KMS-11 (cell line): ENCODE data around the gene NUP98.
A peak's percentile ranks its signal among the peaks of the same experiment; 100 is the strongest.
"Not testable (repeated sequence)": the region's sequence is repeated elsewhere in the genome, so short reads cannot be mapped to it uniquely, and the experiment has no call there.

Experiments
- H2AFZ ChIP-seq: fragments of 200-600 bp; sonication (generic); 2 replicates; pipeline ENCODE4 v1.6.1; 2016; ENCODE audit warnings: antibody characterized with exemption, mixed run types, low read depth
- H3K27ac ChIP-seq: fragments of 200-600 bp; sonication (generic); 2 replicates; pipeline ENCODE4 v1.6.1; 2016; ENCODE audit warnings: mild to moderate bottlenecking, mixed run types
- H3K27me3 ChIP-seq: fragments of 200-600 bp; sonication (generic); 2 replicates; pipeline ENCODE4 v1.6.1; 2017; ENCODE audit warnings: mild to moderate bottlenecking, low read depth, mixed run types, moderate library complexity; ENCODE audit not compliant: insufficient read depth
- H3K36me3 ChIP-seq: fragments of 200-600 bp; sonication (generic); 2 replicates; pipeline ENCODE4 v1.6.1; 2017; ENCODE audit warnings: mild to moderate bottlenecking, mixed run types; ENCODE audit not compliant: insufficient read depth
- H3K4me1 ChIP-seq: fragments of 200-600 bp; sonication (generic); 2 replicates; pipeline ENCODE4 v1.6.1; 2016; ENCODE audit warnings: mild to moderate bottlenecking, low read depth, mixed run types; ENCODE audit not compliant: poor library complexity, severe bottlenecking
- H3K4me2 ChIP-seq: fragments of 200-600 bp; sonication (generic); 2 replicates; pipeline ENCODE4 v1.7.0; 2016; ENCODE audit warnings: mild to moderate bottlenecking, mixed run types
- H3K4me3 ChIP-seq: fragments of 200-600 bp; sonication (generic); IDR thresholded peaks from 2 replicates; pipeline ENCODE4 v1.6.1; 2017; ENCODE audit warnings: low read depth, low read length, mixed read lengths; ENCODE audit not compliant: insufficient read depth
- H3K79me2 ChIP-seq: fragments of 200-600 bp; sonication (generic); 2 replicates; pipeline ENCODE4 v1.6.1; 2016; ENCODE audit warnings: low read depth, mixed run types; ENCODE audit not compliant: insufficient read depth
- H3K9ac ChIP-seq: fragments of 200-600 bp; sonication (generic); 2 replicates; pipeline ENCODE4 v1.6.1; 2016; ENCODE audit warnings: mild to moderate bottlenecking, mixed run types
- H4K20me1 ChIP-seq: fragments of 200-600 bp; sonication (generic); 2 replicates; pipeline ENCODE4 v1.6.1; 2016; ENCODE audit warnings: mild to moderate bottlenecking, mixed run types; ENCODE audit not compliant: insufficient read depth
- CTCF ChIP-seq: fragments of 200-600 bp; sonication (generic); conservative IDR thresholded peaks from 2 replicates; pipeline ENCODE4 v1.6.1; 2017; ENCODE audit warnings: low read depth, mild to moderate bottlenecking, antibody characterized with exemption, low read length, moderate library complexity, mixed read lengths

Gene NUP98

GRCh38 chr11:3815845-3816244, 18.5 kb upstream of the NUP98 start:
- H4K20me1 ChIP-seq: no peaks in the 10 kb centered on the region
- no peak overlapping the region for H3K27ac ChIP-seq
- no peaks in the 10 kb centered on the region for H3K27me3 ChIP-seq
- H3K4me1 ChIP-seq: no peaks in the 10 kb centered on the region
- no peak overlapping the region for H3K4me3 ChIP-seq
- H3K79me2 ChIP-seq: no peaks in the 10 kb centered on the region
- no peak for TF ChIP-seq CTCF
- H3K36me3 ChIP-seq: no peaks in the 10 kb centered on the region
- H2AFZ ChIP-seq: no peak overlapping the region
- H3K4me2 ChIP-seq: no peak overlapping the region
- H3K9ac ChIP-seq: no peak overlapping the region

GRCh38 chr11:3814832-3815231, 17.5 kb upstream of the NUP98 start:
- not testable (repeated sequence) for H3K27ac ChIP-seq, H3K79me2 ChIP-seq, H3K4me3 ChIP-seq, H3K9ac ChIP-seq, H4K20me1 ChIP-seq, H3K27me3 ChIP-seq, H3K4me2 ChIP-seq, H2AFZ ChIP-seq, H3K36me3 ChIP-seq, H3K4me1 ChIP-seq

GRCh38 chr11:3810951-3811350, 13.6 kb upstream of the NUP98 start:
- Histone ChIP-seq H3K27ac (no peak overlapping the region), H3K4me2 (no peak overlapping the region), H3K9ac (no peak overlapping the region), H4K20me1 (no peaks in the 10 kb centered on the region), H3K4me3 (no peak overlapping the region), H3K27me3 (no peaks in the 10 kb centered on the region), H3K79me2 (no peaks in the 10 kb centered on the region), H2AFZ (no peak overlapping the region), H3K36me3 (no peaks in the 10 kb centered on the region), H3K4me1 (peaks cover 6% of the 10 kb centered on the region)
- no peak for TF ChIP-seq CTCF

GRCh38 chr11:3810446-3810845, 13.1 kb upstream of the NUP98 start:
- Histone ChIP-seq H3K79me2 (no peaks in the 10 kb centered on the region), H2AFZ (no peak overlapping the region), H3K4me2 (no peak overlapping the region), H4K20me1 (no peaks in the 10 kb centered on the region), H3K4me1 (peaks cover 6% of the 10 kb centered on the region), H3K9ac (no peak overlapping the region), H3K36me3 (no peaks in the 10 kb centered on the region), H3K27ac (no peak overlapping the region), H3K27me3 (no peaks in the 10 kb centered on the region), H3K4me3 (no peak overlapping the region)
- TF ChIP-seq CTCF: no peak

GRCh38 chr11:3809624-3809928, 12.2 kb upstream of the NUP98 start:
- Histone ChIP-seq H3K9ac (no peak overlapping the region), H3K4me2 (peak overlapping the region; percentile 86), H4K20me1 (no peaks in the 10 kb centered on the region), H3K27me3 (no peaks in the 10 kb centered on the region), H3K4me3 (no peak overlapping the region), H2AFZ (no peak overlapping the region), H3K79me2 (no peaks in the 10 kb centered on the region), H3K36me3 (no peaks in the 10 kb centered on the region), H3K4me1 (peaks cover 6% of the 10 kb centered on the region), H3K27ac (no peak overlapping the region)
- TF ChIP-seq CTCF: no peak
